ENCODE measurements around the gene TOX4.
"Not testable (repeated sequence)": the region's sequence is repeated elsewhere in the genome, so short reads cannot be mapped to it uniquely, and the experiment has no call there.

TOX4 gene

DNA sequence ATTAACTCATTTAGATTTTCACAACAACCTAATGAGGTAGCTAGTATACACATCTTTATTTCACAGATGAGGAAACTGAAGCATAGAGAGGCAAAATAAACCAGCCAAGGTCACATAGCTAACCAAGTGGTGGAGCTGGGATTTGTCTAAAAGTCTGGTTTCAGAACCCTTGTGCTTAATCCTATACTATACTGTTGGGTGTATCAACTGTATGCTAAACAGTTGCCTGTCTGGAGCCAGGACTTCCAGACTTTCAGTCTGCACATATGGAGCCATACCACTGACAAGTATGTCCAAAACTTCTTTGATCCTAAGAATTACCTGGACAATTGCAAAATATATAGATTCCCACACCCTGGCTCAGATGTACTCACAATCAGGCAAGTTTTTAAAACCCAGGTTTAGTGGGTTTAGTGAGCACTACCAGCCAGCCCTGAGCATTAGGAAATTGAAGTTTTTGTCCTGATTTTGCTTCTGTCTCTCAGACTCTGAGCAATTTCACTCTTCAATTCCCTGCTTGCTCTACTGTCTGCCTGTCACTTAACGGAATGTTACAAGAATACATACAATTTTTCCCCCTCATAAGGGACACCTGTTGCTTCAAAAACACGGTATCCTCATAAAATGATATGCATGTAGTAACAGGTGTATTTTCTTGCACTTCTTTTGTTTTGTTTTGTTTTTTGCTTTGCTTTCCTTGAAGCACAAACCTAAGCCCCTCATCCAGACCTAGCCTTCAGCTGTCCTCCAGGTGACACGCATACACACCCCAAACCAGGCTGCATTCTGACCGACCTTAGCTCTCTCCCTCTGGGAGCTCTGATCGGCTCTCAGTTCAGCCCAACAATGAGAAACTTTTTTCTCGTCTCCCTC lies 58.8 kb downstream of the TOX4 start:
- no peak for DNase-seq (ENCODE audit: low spot score)

DNA sequence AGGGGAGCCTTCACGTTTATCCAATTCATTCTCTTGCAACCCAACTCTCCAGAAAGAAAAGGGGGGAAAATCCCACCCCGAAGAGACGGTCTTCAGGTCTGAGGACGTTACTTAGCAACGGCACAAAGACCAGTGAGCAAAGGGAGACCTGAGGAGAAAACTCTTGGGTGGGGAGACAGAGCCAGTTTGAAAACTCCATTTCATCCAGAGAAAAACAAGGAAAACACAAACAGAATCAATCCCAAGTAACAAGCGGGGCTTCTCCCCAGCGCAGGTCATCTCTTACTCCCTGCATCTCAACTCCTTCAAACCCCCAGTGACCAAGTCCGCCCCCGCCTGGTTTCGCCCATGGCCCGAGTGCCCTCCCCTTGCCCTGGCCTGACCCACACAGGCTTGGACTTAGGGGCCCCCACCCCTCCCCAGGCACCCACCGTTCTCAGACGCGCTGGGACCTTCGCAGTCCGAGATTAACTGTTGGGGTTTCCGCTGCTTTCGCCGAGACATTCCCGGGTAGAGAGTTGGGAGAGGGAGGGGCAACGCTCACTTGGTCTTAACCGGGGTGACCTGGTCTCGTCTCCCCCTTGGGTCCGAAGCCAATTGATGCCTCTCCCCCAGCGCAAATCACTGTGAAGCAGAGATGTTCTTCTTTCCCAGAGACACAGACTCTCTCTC lies 59.6 kb downstream of the TOX4 start:
- DNase-seq (ENCODE audit: low spot score), result no peak

DNA sequence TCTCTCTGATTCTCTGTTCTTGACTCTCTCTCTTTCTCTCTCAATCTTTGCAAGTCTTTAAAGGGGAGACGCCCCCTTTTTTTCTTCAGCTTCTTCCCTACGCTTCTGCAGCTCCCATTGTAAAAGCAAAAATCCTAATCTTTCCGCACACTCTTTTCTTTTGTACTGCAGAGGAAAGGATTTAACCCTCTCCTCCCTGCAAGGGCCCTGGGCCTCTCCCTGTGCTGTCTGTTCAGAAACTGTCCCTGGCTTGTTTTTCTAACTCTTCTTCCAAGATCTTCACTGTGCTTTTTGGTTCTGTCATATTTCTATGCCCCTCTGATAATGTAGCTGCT lies 60.1 kb downstream of the TOX4 start:
- DNase-seq (ENCODE audit: low spot score), result no peak

DNA sequence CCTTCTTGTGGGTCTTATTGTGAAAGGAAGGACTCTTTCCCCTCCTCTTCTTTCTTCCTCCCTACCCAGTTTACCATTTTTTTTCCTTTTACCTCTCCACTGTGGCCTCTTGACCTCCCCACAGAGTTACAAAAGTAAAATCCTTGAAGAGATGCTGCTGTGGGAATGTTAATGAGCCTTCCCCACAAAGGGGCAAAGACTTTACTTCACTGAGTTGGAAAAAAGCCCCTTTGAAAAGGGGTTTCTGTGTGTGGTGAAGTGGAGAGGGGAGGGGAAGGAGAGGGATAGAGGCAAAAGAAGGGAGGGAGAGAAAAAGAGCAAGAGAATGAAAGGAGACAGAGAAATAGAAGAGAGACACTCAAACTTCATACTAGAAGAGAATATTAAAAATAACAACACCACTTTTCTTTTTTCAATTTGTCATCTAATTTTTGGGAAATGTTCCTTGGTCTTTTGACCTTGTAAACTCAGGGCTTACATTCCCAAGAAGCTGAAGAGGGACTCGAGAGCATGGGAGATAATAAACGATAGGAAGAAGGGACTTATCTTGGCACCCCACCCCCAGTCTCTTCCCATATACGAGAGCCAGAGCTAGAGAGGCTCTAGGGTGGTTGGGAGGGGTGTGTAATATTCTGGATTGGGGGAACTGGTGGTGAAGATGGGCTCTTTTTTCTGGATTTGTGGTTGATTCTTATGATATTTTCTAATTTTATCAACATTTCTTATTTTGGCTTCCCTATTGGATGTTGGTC lies 62.4 kb downstream of the TOX4 start:
- no peak for DNase-seq (ENCODE audit: low spot score)

DNA sequence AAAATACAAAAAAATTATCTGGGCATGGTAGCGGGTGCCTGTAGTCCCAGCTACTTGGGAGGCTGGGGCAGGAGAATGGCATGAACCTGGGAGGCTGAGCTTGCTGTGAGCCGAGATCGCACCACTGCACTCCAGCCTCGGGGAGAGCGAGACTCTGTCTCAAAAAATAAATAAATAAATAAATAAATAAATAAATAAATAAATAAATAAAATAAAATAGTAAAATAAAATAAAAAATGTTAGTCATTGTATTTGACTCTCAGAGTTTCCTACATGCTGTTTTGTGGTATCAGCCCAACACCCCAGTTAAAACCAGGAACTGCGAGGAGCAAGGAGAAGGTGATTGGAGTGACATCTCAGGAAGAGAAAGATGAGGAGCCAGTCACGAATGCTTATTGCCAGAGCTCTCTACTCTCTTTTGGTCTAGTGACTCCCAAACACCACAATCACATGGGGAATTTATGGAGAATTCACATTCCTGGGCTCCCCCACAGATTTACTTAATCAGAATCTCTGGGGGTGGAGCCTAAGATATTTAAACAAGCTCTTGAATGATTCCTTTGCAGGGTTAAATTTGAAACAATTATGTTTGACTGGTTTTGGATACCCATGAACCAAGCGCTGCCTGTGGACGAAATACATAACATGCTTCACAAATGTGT lies 64.5 kb downstream of the TOX4 start:
- DNase-seq (ENCODE audit: low spot score), result no peak

DNA sequence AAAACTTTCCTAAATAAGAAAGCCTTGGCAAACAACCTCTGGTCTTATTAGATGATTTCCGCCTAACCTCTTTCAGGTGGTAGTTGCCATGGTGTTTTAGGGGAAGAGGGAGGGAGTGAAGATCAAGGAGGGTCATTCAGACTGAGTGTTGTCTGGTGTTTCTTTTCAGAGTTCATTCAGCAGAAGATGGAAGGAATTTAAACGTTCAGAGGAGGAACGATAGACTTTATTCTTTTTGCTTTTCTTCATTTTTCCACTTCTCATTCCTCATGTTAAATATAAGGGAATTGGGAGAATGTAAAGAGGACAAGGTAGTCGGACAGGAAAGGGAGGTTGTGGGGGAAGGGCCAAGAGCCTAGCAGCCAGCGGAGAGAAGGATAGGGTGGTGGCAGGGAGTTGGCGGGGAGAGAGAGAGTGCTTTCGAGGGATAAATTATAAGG lies 66.5 kb downstream of the TOX4 start:
- no peak for DNase-seq (ENCODE audit: low spot score)

DNA sequence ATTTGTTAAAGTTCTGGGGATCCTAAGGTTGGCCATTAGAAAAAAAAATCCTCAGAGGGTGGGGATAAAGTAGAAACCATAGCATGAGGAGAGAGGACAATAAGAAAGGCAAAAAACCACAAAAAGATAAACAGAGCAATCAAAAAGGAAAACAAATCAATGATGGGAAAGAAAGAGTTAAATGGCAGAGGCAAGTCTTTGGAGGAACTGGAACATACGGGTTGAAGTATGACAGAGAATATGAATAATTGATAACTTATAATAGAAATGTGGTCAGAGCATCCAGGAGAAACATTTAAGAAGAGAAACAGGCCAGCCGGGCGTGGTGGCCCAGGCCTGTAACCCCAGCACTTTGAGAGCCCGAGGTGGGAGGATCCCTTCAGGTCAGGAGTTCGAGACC lies 67.0 kb downstream of the TOX4 start:
- no peak for DNase-seq (ENCODE audit: low spot score)

DNA sequence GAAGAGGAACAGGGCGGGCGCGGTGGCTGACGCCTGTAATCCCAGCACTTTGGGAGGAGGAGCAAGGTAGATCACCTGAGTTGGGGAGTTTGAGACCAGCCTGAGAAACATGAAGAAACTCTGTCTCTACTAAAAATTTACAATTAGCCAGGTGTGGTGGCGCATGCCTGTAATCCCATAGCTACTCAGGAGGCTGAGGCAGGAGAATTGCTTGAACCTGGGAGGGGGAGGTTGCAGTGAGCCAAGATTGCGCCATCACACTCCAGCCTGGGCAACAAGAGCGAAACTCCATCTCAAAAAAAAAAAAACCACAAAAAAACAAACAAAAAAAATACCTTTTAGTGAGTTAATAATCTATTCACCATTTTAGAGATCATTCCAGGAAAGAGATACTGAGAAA lies 67.6 kb downstream of the TOX4 start:
- DNase-seq (ENCODE audit: low spot score), result not testable (repeated sequence)
